ENCODE measurements around the gene NTRK2. TPM values are rescaled to one million over a fixed set of nuclear protein-coding genes. Genes with fewer than 3 reads are reported as not detected.

The NTRK2 gene
- total RNA-seq, 4 donors from 2014 or later: 2.6 to 8.5 (median 6.0) TPM

DNA sequence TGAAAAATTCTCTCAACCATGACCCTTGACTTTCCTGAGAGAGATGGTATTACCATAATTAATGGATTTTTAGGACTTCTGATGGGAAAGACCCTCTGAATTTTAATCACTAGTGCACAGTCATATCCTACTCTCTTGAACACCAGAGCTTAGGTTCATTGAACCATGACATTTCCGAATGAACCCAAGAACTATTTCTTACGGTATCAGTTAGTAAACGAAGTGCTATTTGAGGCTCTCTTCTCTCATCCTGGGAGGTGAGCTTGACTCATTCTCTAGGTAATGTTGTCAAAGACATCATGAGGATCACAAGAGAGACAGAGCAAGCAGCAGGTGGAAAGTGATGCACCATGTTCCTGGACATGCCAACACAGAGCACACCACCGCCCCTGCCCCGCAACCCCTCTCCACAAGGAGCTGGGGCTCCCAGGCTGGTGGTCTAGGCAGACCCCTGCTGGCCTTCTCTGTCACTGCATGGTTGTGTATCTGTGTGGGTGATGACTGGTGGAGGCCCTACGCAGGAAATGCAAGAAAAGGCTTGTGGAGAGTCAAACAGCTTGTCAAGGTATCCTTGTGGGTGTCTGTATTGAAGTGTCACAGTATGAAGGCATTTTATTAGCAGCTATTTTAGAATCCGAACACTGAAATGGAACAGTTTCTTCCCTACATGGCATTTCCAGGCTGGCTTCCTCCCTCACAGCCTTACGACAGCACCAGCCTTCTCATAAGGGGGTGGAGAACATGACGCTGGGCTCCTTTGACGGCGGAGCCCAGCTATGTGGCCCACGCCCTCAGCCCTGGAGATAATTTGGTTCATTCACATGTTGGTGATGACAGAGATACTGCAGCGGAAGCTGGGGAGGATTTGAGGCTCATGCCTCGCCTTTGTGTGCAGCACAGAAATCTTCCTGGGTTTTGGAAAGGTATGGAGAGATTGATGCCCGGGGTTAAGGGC is 297.6 kb downstream of the NTRK2 start:
- no peaks in the 10 kb centered on the region for H3K4me1 ChIP-seq
- no peaks in the 10 kb centered on the region for H3K9me3 ChIP-seq
- no peak for ATAC-seq
- no peak overlapping the region for H3K4me3 ChIP-seq
- H3K36me3 ChIP-seq: no peaks in the 10 kb centered on the region
- TF ChIP-seq POLR2AphosphoS5 (IDR thresholded peaks at IDR 0.05): no peak
- TF ChIP-seq POLR2A (IDR thresholded peaks at IDR 0.05): no peak
- TF ChIP-seq, protein P1, sequence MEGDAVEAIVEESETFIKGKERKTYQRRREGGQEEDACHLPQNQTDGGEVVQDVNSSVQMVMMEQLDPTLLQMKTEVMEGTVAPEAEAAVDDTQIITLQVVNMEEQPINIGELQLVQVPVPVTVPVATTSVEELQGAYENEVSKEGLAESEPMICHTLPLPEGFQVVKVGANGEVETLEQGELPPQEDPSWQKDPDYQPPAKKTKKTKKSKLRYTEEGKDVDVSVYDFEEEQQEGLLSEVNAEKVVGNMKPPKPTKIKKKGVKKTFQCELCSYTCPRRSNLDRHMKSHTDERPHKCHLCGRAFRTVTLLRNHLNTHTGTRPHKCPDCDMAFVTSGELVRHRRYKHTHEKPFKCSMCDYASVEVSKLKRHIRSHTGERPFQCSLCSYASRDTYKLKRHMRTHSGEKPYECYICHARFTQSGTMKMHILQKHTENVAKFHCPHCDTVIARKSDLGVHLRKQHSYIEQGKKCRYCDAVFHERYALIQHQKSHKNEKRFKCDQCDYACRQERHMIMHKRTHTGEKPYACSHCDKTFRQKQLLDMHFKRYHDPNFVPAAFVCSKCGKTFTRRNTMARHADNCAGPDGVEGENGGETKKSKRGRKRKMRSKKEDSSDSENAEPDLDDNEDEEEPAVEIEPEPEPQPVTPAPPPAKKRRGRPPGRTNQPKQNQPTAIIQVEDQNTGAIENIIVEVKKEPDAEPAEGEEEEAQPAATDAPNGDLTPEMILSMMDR (IDR thresholded peaks at IDR 0.05): no peak
- no peak for TF ChIP-seq EP300 (IDR thresholded peaks at IDR 0.05)
- 89 to 94% methylated on average over 3 to 7 of the region's 15 CpGs for WGBS, 2 donors (ENCODE audit: low coverage in 1 of 2)
- peaks cover 12% of the 10 kb centered on the region for H3K27me3 ChIP-seq
- no peak overlapping the region for H3K27ac ChIP-seq

DNA sequence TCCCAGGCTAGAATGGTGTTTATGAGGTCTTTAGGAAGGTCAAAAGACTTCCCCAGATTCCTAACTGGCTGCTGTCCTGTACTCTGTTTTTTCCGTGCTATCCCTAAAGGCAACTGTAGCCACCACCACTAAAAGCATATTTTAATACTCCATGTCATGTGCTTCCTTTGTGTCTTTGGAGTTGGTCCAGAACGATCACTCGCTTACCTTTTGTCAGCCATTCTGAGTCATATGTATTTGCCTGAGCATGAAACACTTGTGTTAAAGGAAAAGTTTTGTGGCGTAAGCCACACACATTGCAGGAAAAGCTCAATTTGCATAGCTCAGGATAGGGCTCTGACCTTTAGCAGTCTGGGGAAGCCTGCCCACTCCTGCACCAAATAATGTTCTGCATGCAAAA is 299.6 kb downstream of the NTRK2 start:
- no peak for ATAC-seq
- Histone ChIP-seq H3K9me3 (no peaks in the 10 kb centered on the region), H3K4me1 (no peaks in the 10 kb centered on the region), H3K27ac (no peak overlapping the region), H3K36me3 (no peaks in the 10 kb centered on the region), H3K4me3 (no peak overlapping the region), H3K27me3 (peaks cover 12% of the 10 kb centered on the region)
- 73 to 80% methylated on average over 2 to 3 of the region's 4 CpGs for WGBS, 2 donors (ENCODE audit: low coverage in 1 of 2)
- no peak for TF ChIP-seq POLR2AphosphoS5 (IDR thresholded peaks at IDR 0.05)
- TF ChIP-seq POLR2A (IDR thresholded peaks at IDR 0.05): no peak
- no peak for TF ChIP-seq EP300 (IDR thresholded peaks at IDR 0.05)
- TF ChIP-seq, protein P1 (IDR thresholded peaks at IDR 0.05): no peak

DNA sequence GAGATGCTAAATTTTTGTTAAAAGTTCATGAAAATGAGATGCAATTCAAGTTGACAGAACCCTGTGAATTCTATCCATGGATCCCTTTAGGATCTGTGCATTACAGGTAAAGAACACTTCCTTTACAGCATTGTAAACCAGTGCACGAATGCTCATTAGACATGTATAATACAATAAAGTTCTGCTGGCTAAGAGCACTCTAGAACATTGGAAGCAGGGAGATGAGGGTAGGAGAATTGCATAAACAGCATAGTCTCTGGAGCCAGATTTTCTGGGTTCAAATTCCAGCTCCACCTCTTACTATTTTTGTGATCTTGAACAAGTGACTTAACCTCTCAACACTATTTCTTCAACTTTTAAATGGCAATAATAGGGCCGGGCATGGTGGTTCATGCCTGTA is 300.2 kb downstream of the NTRK2 start:
- no peak for ATAC-seq
- 78 to 82% methylated on average over 1 to 2 of the region's 2 CpGs for WGBS, 2 donors (ENCODE audit: low coverage in 1 of 2)
- H3K36me3 ChIP-seq: no peaks in the 10 kb centered on the region
- no peak overlapping the region for H3K27ac ChIP-seq
- no peaks in the 10 kb centered on the region for H3K9me3 ChIP-seq
- peaks cover 12% of the 10 kb centered on the region for H3K27me3 ChIP-seq
- TF ChIP-seq EP300 (IDR thresholded peaks at IDR 0.05) (no peak), POLR2AphosphoS5 (IDR thresholded peaks at IDR 0.05) (no peak), POLR2A (IDR thresholded peaks at IDR 0.05) (no peak)
- TF ChIP-seq, protein P1 (IDR thresholded peaks at IDR 0.05): no peak
- no peaks in the 10 kb centered on the region for H3K4me1 ChIP-seq
- H3K4me3 ChIP-seq: no peak overlapping the region

DNA sequence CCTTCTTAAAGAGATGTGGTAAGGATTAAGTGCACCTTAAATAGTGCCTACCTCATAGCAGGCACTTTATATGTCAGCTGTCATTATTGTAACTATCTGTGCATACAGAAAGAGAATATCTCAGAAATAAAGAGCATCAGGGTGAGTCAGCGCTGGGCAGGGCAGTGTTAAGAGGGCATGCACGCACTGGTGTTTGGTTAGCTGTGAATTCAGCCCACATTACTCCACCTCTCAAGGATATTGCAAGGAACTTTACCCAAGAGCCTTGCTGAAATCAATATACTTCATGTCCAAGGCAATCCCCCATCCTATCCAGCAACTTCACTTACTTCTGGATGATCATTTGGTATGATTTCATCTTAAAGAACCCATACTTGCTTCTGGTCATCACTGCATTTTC is 300.9 kb downstream of the NTRK2 start:
- Histone ChIP-seq H3K27ac (no peak overlapping the region), H3K4me1 (no peaks in the 10 kb centered on the region), H3K27me3 (peaks cover 12% of the 10 kb centered on the region), H3K4me3 (no peak overlapping the region), H3K9me3 (no peaks in the 10 kb centered on the region), H3K36me3 (no peaks in the 10 kb centered on the region)
- WGBS, 2 donors (ENCODE audit: low coverage in 1 of 2): 43 to 49% methylated on average over 2 of the region's 2 CpGs
- no peak for ATAC-seq
- TF ChIP-seq POLR2A (IDR thresholded peaks at IDR 0.05) (no peak), POLR2AphosphoS5 (IDR thresholded peaks at IDR 0.05) (no peak), EP300 (IDR thresholded peaks at IDR 0.05) (no peak)
- TF ChIP-seq, protein P1 (IDR thresholded peaks at IDR 0.05): no peak

DNA sequence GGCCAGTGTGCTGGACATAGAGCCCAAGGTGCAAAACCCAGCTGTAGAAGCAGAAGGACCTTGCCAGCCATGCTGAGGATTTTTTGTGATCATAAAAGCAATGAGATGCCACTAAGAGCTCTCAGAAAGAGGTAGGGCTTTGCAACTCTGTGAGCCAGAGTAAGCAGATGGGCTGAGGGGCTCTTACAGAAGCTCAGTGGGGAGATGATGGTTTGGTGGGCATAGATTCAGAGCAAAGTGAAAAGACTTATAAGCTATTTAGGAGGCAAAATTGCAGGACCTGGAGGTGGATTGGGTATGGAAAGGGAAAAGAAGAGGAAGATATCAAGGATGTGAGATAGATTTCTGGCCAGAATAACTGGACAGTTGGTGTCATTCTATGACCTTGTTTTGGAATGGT is 302.0 kb downstream of the NTRK2 start:
- Histone ChIP-seq H3K9me3 (no peaks in the 10 kb centered on the region), H3K4me3 (no peak overlapping the region), H3K27me3 (peaks cover 12% of the 10 kb centered on the region), H3K4me1 (no peaks in the 10 kb centered on the region), H3K36me3 (no peaks in the 10 kb centered on the region), H3K27ac (no peak overlapping the region)
- no peak for ATAC-seq
- no peak for TF ChIP-seq POLR2A (IDR thresholded peaks at IDR 0.05)
- no peak for TF ChIP-seq EP300 (IDR thresholded peaks at IDR 0.05)
- TF ChIP-seq POLR2AphosphoS5 (IDR thresholded peaks at IDR 0.05): no peak
- TF ChIP-seq, protein P1 (IDR thresholded peaks at IDR 0.05): no peak

Data from gastroesophageal sphincter (tissue), 4 donors.